GM21526 (cell line): ENCODE measurements around the gene SH3TC1.

Experiments
- ATAC-seq: cut with Tn5 transposase; IDR thresholded peaks from one replicate; pipeline ENCODE4 v1.9.1; 2021; ENCODE audit warnings: moderate library complexity; ENCODE audit not compliant: unreplicated experiment, low FRiP score

The SH3TC1 gene

DNA sequence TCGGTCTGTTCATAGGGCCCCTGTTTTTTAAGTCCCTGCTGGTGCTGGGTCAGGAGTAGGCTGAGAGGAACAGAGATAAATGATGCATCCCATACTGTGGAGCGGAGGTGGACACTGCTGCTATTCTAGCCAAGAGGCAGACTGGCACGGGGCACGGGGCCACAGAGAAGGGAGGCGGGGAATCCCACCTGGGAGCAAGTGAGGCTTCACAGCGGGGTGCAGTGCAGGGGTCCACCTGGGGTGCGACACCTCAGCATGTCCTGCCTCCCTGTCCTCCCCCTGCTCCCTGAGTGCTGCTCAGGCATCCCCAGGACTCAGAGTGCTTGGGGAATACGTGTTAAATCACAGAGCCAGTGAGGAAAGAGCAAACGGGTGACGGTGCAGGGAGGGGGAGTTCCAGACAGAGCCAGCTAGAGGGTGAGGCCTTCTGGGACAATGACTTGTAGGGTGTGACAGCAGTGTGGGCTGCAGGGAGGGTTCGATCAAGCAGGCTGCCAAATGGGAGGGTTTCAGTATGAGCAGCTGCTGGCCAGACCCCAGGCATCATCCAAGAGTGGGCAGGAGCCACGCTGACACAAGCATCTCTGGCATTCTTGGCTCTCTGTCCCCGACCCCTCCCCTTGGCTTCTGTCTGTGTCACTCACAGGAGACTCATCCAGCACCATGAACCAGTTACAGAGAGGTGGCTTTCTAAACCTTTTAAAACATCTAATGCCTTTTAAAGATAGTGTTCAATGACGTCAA is 56.8 kb downstream of the SH3TC1 start:
- ATAC-seq: no peak

DNA sequence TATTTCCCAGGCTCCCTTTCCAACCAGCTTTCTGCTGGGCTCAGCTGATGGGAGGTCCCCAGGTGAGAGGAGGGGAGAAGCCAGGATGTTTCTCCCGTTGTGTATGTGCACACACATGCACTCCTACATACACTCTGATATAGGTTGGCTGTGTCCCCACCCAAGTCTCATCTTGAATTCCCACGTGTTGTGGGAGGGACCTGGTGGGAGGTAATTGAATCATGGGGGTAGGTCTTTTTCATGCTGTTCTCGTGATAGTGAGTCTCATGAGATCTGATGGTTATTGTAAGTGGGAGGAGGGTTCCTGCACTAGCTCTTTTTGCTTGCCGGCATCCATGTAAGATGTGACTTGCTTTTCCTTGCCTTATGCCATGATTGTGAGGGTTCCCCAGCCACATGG is 58.8 kb downstream of the SH3TC1 start:
- ATAC-seq: no peak

GRCh38 chr4:8258552-8259212 is 59.6 kb downstream of the SH3TC1 start:
- ATAC-seq: no peak

DNA sequence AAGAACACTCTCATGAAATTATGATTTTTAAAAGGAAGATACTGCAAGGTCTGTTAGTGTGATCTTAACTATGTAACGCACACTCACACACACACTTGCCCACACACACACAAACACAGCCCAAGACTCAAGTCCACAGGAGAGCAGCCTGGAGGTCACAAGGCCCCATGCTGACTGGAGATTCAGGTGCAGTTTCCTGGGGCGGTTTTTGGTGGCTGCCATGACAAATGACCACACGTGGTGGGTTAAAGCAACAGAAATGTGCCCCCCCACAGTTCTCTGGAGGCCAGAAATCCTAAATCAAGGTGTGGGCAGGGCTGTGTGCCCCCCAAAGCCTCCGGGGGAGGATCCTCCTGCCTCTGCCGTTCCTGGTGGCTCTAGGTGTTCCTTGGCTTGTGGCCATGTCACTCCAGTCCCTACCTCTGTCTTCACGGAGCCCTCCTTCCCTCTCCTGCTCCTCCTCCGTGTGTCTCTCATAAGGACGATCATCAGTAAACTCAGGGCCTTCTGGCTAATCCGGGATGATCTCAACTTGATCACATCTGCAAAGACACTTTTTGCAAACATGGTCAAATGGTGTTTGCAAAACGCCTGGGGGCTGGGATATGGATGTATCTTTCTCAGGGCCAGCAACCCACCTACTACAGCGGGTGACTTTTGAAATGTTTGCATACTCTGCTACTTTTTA is 60.8 kb downstream of the SH3TC1 start:
- no peak for ATAC-seq

DNA sequence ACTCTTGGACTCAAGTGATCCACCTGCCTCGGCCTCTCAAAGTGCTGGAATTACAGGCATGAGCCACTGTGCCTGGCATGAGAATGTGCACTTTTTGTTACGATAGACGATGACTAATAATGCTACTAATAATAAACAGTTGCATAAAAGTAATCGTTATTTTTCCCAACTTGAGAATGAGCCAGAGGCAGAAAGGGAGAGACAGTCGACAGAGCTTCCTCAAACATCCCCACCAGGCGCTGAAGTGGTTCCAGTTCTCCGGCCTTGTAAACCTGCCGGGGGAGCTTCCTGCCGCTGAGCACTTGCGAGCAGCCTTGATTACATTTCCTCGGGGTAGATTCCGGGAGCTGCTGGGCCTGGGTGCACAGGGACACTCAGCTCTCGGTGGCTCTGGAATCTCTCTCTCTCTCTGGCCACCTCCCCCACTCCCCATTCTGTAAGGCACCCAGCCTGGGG is 61.6 kb downstream of the SH3TC1 start:
- ATAC-seq: no peak

- ATAC-seq: no peak
Observed at GRCh38 chr4:8261851-8262535, 62.9 kb downstream of the SH3TC1 start.

DNA sequence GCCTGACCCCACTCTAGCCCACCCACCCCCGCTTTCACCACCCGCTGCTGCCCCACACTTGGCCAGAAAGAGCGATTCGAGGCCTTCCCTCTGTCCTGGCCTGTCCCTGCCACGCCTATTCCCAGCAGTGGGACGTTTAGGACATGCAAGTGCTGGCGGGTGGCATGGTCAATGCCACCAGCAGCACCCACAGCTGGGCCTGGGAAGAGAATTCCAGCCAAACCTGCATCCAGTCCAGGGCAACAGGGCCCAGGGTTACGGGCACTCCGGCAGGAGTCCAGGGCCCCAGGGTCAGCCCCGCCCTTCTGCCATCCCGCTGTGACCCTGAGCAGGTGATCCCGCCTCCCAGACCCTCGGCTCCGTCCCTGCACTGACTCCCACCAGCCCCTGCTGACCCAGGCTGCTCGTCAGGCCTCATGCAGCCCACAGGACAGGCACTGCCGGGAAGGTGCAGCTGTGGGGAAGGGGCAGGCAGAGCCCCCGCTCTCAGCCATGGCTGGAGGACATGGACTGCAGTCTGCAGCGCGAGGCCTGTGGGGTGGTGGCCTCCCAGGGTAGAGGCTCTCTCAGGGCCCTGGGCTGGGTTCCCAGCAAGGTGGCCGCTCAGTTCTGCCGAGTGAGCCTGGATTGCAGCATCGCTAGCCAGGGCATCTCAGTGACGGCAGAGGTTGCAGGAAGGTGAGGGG is 63.7 kb downstream of the SH3TC1 start:
- ATAC-seq: no peak

DNA sequence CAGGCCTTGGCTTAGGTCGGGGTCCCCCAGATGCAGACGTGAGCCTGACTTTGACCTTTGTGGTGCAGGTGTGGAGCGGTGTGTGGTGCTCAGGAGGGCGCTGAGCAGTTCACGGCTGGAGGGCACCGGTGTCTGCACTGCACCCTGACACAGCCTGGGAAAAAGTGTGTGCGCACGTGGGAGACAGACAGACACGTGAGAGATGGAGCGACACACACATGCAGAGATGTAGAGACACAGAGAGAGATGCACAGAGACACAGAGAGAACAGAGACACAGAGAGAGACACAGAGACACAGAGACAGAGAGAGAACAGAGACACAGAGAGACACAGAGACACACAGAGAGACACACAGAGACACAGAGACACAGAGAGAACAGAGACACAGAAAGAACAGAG is 64.3 kb downstream of the SH3TC1 start:
- ATAC-seq: no peak

DNA sequence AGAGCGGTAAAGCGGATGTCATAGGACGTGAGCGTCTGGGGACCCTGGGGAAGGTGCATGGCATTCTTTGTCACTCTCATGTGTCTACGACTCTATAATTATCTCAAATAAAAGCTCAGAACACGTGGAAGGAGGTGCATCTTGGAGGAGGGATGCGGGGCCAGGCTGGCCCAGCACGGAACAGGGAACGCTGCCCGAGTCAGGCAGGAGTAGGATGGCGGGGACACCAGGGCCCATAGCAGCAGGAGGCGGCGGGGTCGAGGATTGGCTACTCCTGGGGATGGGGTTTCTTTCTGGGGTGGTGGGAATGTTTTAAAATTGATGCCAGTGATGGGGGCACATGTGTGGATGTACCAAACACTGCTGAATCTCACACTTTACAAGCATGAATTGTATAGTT is 65.0 kb downstream of the SH3TC1 start:
- no peak for ATAC-seq

- ATAC-seq: no peak
Observed at GRCh38 chr4:8265171-8265929, 66.3 kb downstream of the SH3TC1 start.

DNA sequence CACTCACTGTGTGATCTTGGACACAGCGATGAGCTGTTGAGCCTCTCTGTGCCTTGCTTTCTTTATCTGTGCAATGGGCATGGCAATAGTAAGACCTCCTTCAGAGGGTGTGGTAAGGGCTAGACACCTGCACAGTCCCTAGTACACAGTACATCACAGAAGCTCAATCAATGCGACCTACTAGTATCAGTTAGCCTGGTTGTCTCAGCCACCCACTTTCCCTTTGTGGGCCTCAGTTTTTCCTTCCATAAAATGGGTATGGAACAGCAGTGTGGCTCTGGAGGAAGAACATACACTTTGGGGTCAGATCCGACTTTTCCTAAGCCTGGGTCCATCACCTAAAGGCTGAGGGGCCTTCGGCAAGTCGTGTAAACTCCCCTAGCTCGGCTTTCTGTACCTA is 67.0 kb downstream of the SH3TC1 start:
- ATAC-seq: no peak

- no peak for ATAC-seq
Observed at GRCh38 chr4:8266508-8266907, 67.4 kb downstream of the SH3TC1 start.

- ATAC-seq: no peak
Observed at GRCh38 chr4:8267077-8267476, 68.0 kb downstream of the SH3TC1 start.

DNA sequence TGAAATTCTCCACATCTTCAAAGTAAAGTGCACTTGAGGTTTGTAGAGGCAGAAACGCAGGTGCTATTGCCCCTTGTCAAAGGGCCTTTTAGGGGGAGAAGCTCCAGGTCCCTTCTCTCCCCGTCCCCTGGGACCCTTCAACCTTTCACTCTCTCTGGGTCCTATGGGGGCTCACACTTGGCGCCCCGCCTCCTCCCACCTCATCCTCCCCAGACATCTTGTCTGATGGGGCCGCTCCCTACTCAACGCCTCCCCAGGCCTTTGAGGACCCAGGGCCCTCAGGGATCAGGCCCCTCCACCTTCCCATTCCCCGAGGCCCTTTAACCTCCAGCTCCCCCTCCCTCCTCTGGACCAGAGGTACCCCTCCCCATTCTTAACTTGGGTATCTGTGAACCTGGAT is 69.1 kb downstream of the SH3TC1 start:
- ATAC-seq: no peak

DNA sequence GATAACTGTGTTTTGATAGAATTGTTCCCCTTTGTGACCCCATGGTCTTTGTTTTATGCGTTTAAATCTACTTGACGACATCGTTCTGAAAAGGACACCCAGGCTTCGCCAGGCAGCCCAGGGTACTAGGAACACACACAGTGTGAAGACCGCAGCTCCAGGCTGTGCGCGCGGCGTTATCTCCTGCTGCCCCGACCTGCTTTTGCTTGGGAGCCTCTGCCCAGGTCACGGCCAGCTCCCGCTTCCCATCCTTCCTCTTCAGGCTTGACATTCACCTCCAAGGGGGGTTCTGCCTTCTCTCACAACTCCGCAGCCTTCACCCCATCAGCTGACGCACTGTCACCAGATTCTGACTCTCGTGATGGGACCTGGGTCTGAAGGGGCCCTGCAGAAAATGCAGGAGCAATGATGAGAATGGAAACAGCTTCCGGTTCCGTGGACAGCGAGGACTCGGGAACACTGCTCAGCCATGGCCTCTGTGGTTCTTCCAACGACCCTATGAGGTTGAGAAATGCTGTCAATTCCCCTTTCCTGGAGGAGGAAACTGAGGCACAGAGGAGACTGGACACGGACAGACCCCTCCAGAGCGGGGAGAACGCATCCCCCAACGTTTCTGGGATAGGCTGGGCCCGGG is 69.9 kb downstream of the SH3TC1 start:
- no peak for ATAC-seq

GRCh38 chr4:8269535-8270417 is 70.7 kb downstream of the SH3TC1 start, which contains the start of gene HTRA3:
TSS of gene HTRA3 (plus strand) at chr4:8269754. CDS start at chr4:8269969, 215 bp downstream.
- no peak for ATAC-seq

DNA sequence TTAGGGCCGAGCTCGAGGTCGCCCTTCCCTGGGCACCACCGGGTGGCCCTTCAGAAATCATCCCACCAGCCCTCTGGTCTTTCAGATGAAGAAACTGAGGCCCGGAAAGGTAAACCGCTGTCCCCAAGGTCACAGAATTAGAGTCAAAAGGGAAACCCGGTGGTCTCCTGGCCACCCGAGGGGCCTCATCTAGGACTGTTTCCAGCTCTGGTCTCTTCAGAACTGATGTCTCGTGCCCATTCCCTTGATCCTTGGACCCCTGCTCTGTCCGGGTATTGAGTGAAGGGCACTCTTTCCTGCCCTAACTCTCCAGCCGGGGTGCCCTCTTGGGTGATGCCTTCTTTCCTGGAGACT is 71.3 kb downstream of the SH3TC1 start:
- no peak for ATAC-seq
